SK-N-SH (cell line): Measurements from ENCODE around the gene CFAP44. TPM values are rescaled to one million over a fixed set of nuclear protein-coding genes. Genes with fewer than 3 reads are reported as not detected.
A peak's percentile ranks its signal among the peaks of the same experiment; 100 is the strongest.

Experiments
- CTCF ChIA-PET: fragments of 300-600, 350-600 bp; formaldehyde crosslinking; extraction: SDS; loops from one replicate; lab custom pipeline; 2021; lab: Yijun Ruan, JAX
- POLR2A ChIA-PET: fragments of 350-600 bp; sonication (Branson Sonifier 250); formaldehyde crosslinking; extraction: SDS; loops from one replicate; lab custom pipeline; 2020; ENCODE audit warnings: antibody characterized with exemption, inconsistent platforms; lab: Yijun Ruan, JAX
- DNase-seq: peaks from one replicate; pipeline ENCODE4 v3.0.0; 2012
- H2AFZ ChIP-seq: fragments of 200-600 bp; sonication (generic); 2 replicates; pipeline ENCODE4 v1.8.1; 2016; ENCODE audit warnings: antibody characterized with exemption, mild to moderate bottlenecking, low read depth
- H3F3A ChIP-seq: fragments of 200-600 bp; sonication (generic); replicated peaks from 2 replicates; pipeline ENCODE3; 2016; ENCODE audit warnings: antibody characterized with exemption, mild to moderate bottlenecking; ENCODE audit not compliant: insufficient read depth
- H3K27ac ChIP-seq, 2 experiments: fragments of 200-500 bp in 1 of 2; fragments of 200-600 bp in 1 of 2; sonication (Bioruptor generic) in 1 of 2; sonication (generic), shearing (Covaris generic) in 1 of 2; 2 replicates each; pipeline versions ENCODE4 v1.5.1 to v1.6.1; 2014 to 2016; ENCODE audit warnings: low read depth in 2 of 2, inconsistent platforms in 1 of 2, low read length in 1 of 2, mild to moderate bottlenecking in 1 of 2, mixed read lengths in 1 of 2
- H3K27me3 ChIP-seq: fragments of 200-600 bp; sonication (generic), shearing (Covaris generic); 2 replicates; pipeline ENCODE4 v1.6.1; 2016; ENCODE audit warnings: mixed run types; ENCODE audit not compliant: insufficient read depth
- H3K36me3 ChIP-seq, 2 experiments: fragments of 200-500 bp in 1 of 2; fragments of 200-600 bp in 1 of 2; sonication (Bioruptor generic) in 1 of 2; sonication (generic) in 1 of 2; replicated peaks in 1 of 2; 2 replicates each; pipeline versions ENCODE3 to v1.5.1; 2014 to 2016; ENCODE audit warnings: low read length in 1 of 2, mild to moderate bottlenecking in 1 of 2; ENCODE audit not compliant: insufficient read depth in 2 of 2, control insufficient read depth in 1 of 2
- H3K4me1 ChIP-seq, 2 experiments: fragments of 200-500 bp in 1 of 2; fragments of 200-600 bp in 1 of 2; sonication (Bioruptor generic) in 1 of 2; sonication (generic), shearing (Covaris generic) in 1 of 2; 2 replicates each; pipeline versions ENCODE4 v1.5.1 to v1.6.1; 2014 to 2016; ENCODE audit warnings: low read depth in 1 of 2, low read length in 1 of 2, mixed run types in 1 of 2; ENCODE audit not compliant: insufficient read depth in 2 of 2, control insufficient read depth in 1 of 2
- H3K4me2 ChIP-seq: fragments of 200-600 bp; sonication (generic), shearing (Covaris generic); 2 replicates; pipeline ENCODE4 v1.6.1; 2017; ENCODE audit warnings: mixed run types
- H3K4me3 ChIP-seq, 2 experiments: fragments of 200-500 bp in 1 of 2; fragments of 200-600 bp in 1 of 2; sonication (Bioruptor generic) in 1 of 2; sonication (generic), shearing (Covaris generic) in 1 of 2; 2 replicates each; pipeline versions ENCODE4 v1.5.1 to v1.8.1; 2014 to 2016; ENCODE audit warnings: low read depth in 2 of 2, inconsistent platforms in 1 of 2, low read length in 1 of 2, mild to moderate bottlenecking in 1 of 2, mixed read lengths in 1 of 2, moderate library complexity in 1 of 2
- H3K79me2 ChIP-seq: fragments of 200-600 bp; sonication (generic); 2 replicates; pipeline ENCODE4 v1.8.1; 2017; ENCODE audit warnings: mild to moderate bottlenecking; ENCODE audit not compliant: insufficient read depth
- H3K9ac ChIP-seq: fragments of 200-600 bp; sonication (generic); 2 replicates; pipeline ENCODE4 v1.6.1; 2017; ENCODE audit warnings: mixed run types
- H3K9me2 ChIP-seq: fragments of 200-600 bp; sonication (generic); 2 replicates; pipeline ENCODE4 v1.6.1; 2017; ENCODE audit warnings: mixed run types
- H3K9me3 ChIP-seq: fragments of 200-600 bp; sonication (generic); 2 replicates; pipeline ENCODE4 v1.6.1; 2017; ENCODE audit warnings: mixed run types, mild to moderate bottlenecking, moderate library complexity
- H4K20me1 ChIP-seq: fragments of 200-600 bp; sonication (generic); 2 replicates; pipeline ENCODE4 v1.6.1; 2017; ENCODE audit warnings: mild to moderate bottlenecking, mixed run types; ENCODE audit not compliant: insufficient read depth
- ELF1 ChIP-seq: IDR thresholded peaks from 2 replicates; pipeline ENCODE4 v1.4.0; 2012
- EZH2phosphoT487 ChIP-seq: fragments of 200-600 bp; sonication (generic); IDR thresholded peaks from 2 replicates; pipeline ENCODE4 v1.6.1; 2017; ENCODE audit warnings: low read depth, mixed run types, mild to moderate bottlenecking, antibody characterized with exemption, moderate library complexity, borderline replicate concordance
- FOSL2 ChIP-seq: IDR thresholded peaks from 2 replicates; pipeline ENCODE4 v1.4.0; 2012; ENCODE audit warnings: low read depth, mild to moderate bottlenecking, moderate library complexity, borderline replicate concordance
- FOXM1 ChIP-seq: IDR thresholded peaks from 2 replicates; pipeline ENCODE4 v1.4.0; 2012; ENCODE audit warnings: low read depth, mild to moderate bottlenecking
- GABPA ChIP-seq: IDR thresholded peaks from 2 replicates; pipeline ENCODE4 v1.4.0; 2012; ENCODE audit warnings: low read depth, mild to moderate bottlenecking
- IRF3 ChIP-seq: fragments of 150-350 bp; IDR thresholded peaks from 2 replicates; pipeline ENCODE4 v1.6.1; 2016; ENCODE audit warnings: mild to moderate bottlenecking, low read depth, low read length
- MEF2A ChIP-seq: IDR thresholded peaks from 2 replicates; pipeline ENCODE4 v1.4.0; 2012; ENCODE audit warnings: low read depth, borderline replicate concordance
- PBX3 ChIP-seq: IDR thresholded peaks from 2 replicates; pipeline ENCODE4; 2012
- POLR2AphosphoS5 ChIP-seq: IDR thresholded peaks from 2 replicates; pipeline ENCODE4 v1.6.1; 2012; ENCODE audit warnings: low read depth, low read length
- RAD21 ChIP-seq: IDR thresholded peaks from 2 replicates; pipeline ENCODE4 v1.6.1; 2012; ENCODE audit warnings: mild to moderate bottlenecking, low read length
- RFX5 ChIP-seq: IDR thresholded peaks from 2 replicates; pipeline ENCODE4 v1.6.1; 2012; ENCODE audit warnings: mild to moderate bottlenecking, improper control_type of control experiment, low read length
- RXRA ChIP-seq: IDR thresholded peaks from 2 replicates; pipeline ENCODE4 v1.4.0; 2012; ENCODE audit warnings: low read depth, mild to moderate bottlenecking, borderline replicate concordance
- SIN3A ChIP-seq: IDR thresholded peaks from 2 replicates; pipeline ENCODE4 v1.6.1; 2012; ENCODE audit warnings: low read depth, mild to moderate bottlenecking, low read length, moderate library complexity, borderline replicate concordance
- TAF1 ChIP-seq: IDR thresholded peaks from 2 replicates; pipeline ENCODE4 v1.6.1; 2012; ENCODE audit warnings: low read depth, mild to moderate bottlenecking, low read length, moderate library complexity, borderline replicate concordance
- TCF12 ChIP-seq: IDR thresholded peaks from 2 replicates; pipeline ENCODE4 v1.4.0; 2012
- ZBTB33 ChIP-seq: IDR thresholded peaks from 2 replicates; pipeline ENCODE4 v1.4.0; 2012; ENCODE audit warnings: low read depth, borderline replicate concordance
- WGBS: methylation state at CpG from one replicate; pipeline ENCODE4 v1.1.6; 2017; ENCODE audit warnings: low lambda C conversion rate; 5-methylcytosine and 5-hydroxymethylcytosine counted together
- polyA plus RNA-seq, 3 experiments: library from polyadenylated mRNA; depleted of rRNA; stranded (reverse); fragments of >200 nt; gene quantifications; 2 replicates each; pipeline ENCODE4 v1.2.3, GENCODE V29; 2012

The CFAP44 gene
- polyA plus RNA-seq, 1 of the 3 experiments (the other 2 are of a cell fraction) = 2.3 TPM

GRCh38 chr3:113437411-113437810, 3.9 kb downstream of the CFAP44 start:
- no peak overlapping the region for H3K4me2 ChIP-seq
- no peaks in the 10 kb centered on the region for H3K9me3 ChIP-seq
- WGBS = 67% methylated on average over 3 of the region's 3 CpGs
- no peaks in the 10 kb centered on the region for H3K9me2 ChIP-seq
- no peaks in the 10 kb centered on the region for H3F3A ChIP-seq
- H3K4me1 ChIP-seq = no peaks in the 10 kb centered on the region
- CTCF ChIA-PET = no interaction called here
- H4K20me1 ChIP-seq = no peaks in the 10 kb centered on the region
- 0 out of 4 replicates have a peak overlapping the region, but pooled peaks of 1 of the 2 experiments have one; percentile 11 for H3K27ac ChIP-seq
- no peak overlapping the region for H3K4me3 ChIP-seq
- POLR2A ChIA-PET = no interaction called here
- H2AFZ ChIP-seq = no peak overlapping the region
- TF ChIP-seq RXRA = no peak
- no peak for TF ChIP-seq GABPA
- no peak for TF ChIP-seq MEF2A
- TF ChIP-seq ZBTB33 = no peak
- no peaks in the 10 kb centered on the region for H3K27me3 ChIP-seq
- no peak for DNase-seq
- peaks cover 3 to 10% of the 10 kb centered on the region in 2 experiments for H3K36me3 ChIP-seq
- H3K79me2 ChIP-seq = no peaks in the 10 kb centered on the region
- H3K9ac ChIP-seq = no peak overlapping the region

- 90% methylated on average over 1 of the region's 1 CpG for whole genome bisulfite sequencing
- H3K9ac ChIP-seq = no peak overlapping the region
- H3K9me3 ChIP-seq = no peaks in the 10 kb centered on the region
- no peaks in the 10 kb centered on the region for H3K27me3 ChIP-seq
- DNase-seq = no peak
- H4K20me1 ChIP-seq = no peaks in the 10 kb centered on the region
- no peaks in the 10 kb centered on the region for H3F3A ChIP-seq
- no peaks in the 10 kb centered on the region for H3K4me1 ChIP-seq
- H3K79me2 ChIP-seq = no peaks in the 10 kb centered on the region
- CTCF ChIA-PET = no interaction called here
- no peak overlapping the region for H3K4me3 ChIP-seq
- H3K9me2 ChIP-seq = no peaks in the 10 kb centered on the region
- no peak overlapping the region for H2AFZ ChIP-seq
- no peak overlapping the region for H3K4me2 ChIP-seq
- 0 out of 4 replicates have a peak overlapping the region, but pooled peaks of 1 of the 2 experiments have one; percentile 11 for H3K27ac ChIP-seq
- TF ChIP-seq POLR2AphosphoS5 = no peak
- no peak for TF ChIP-seq IRF3
- TF ChIP-seq SIN3A = no peak
- TF ChIP-seq FOSL2 = peak; percentile 48; the same call in 1 of the 2 replicates
- TF ChIP-seq TCF12 = peak; percentile 40
- POLR2A ChIA-PET = no interaction called here
- peaks cover 3 to 14% of the 10 kb centered on the region in 2 experiments for H3K36me3 ChIP-seq
Measured at GRCh38 chr3:113436809-113437208, 4.5 kb downstream of the CFAP44 start.

- Histone ChIP-seq H3K79me2 (no peaks in the 10 kb centered on the region), H3K4me1 (no peaks in the 10 kb centered on the region), H2AFZ (no peak overlapping the region), H3K9ac (no peak overlapping the region), H3K4me2 (no peak overlapping the region), H3K9me3 (no peaks in the 10 kb centered on the region), H3K36me3 (peaks cover 5 to 10% of the 10 kb centered on the region in 2 experiments), H4K20me1 (no peaks in the 10 kb centered on the region), H3K27ac (no peak overlapping the region), H3K27me3 (no peaks in the 10 kb centered on the region), H3F3A (no peaks in the 10 kb centered on the region), H3K4me3 (no peak overlapping the region), H3K9me2 (no peaks in the 10 kb centered on the region)
- CTCF ChIA-PET = interaction anchor here (0.7 kb wide), 1 partner anchor 142 kb away, joined by 3 read pairs; no protein-coding TSS in a partner anchor
- 94% methylated on average over 2 of the region's 2 CpGs for WGBS
- POLR2A ChIA-PET = no interaction called here
- DNase-seq = no peak
- TF ChIP-seq RAD21 (no peak), ZBTB33 (no peak), RFX5 (no peak), SIN3A (no peak), POLR2AphosphoS5 (no peak), ELF1 (no peak), FOSL2 (no peak), TAF1 (no peak), FOXM1 (no peak), EZH2phosphoT487 (no peak), TCF12 (no peak), PBX3 (no peak)
Measured at GRCh38 chr3:113431811-113432210, 9.5 kb downstream of the CFAP44 start.
